ENCODE data around the gene SORCS3. TPM values are rescaled to one million over a fixed set of nuclear protein-coding genes. Genes with fewer than 3 reads are reported as not detected.

Gene SORCS3
- total and polyA plus RNA-seq, 7 donors, result 0.15 to 1.1 (median 0.33) TPM; not detected in 2

GRCh38 chr10:104791471-104791870, 150.4 kb downstream of the SORCS3 start:
- Histone ChIP-seq H3K9me3 (no peaks in the 10 kb centered on the region), H3K4me1 (no peaks in the 10 kb centered on the region), H3K4me3 (no peak overlapping the region), H3K36me3 (no peaks in the 10 kb centered on the region), H3K27ac (no peak overlapping the region), H3K27me3 (no peaks in the 10 kb centered on the region)
- intact Hi-C loops (cut with DNase I), result no loop called here
- TF ChIP-seq POLR2AphosphoS5 (IDR thresholded peaks at IDR 0.05) (no peak), POLR2A (IDR thresholded peaks at IDR 0.05) (no peak), CTCF (IDR thresholded peaks at IDR 0.05) (no peak), EP300 (IDR thresholded peaks at IDR 0.05) (no peak)
- DNase-seq, result no peak
- 67 to 79% methylated on average over 2 of the region's 2 CpGs for WGBS, 2 donors

DNA sequence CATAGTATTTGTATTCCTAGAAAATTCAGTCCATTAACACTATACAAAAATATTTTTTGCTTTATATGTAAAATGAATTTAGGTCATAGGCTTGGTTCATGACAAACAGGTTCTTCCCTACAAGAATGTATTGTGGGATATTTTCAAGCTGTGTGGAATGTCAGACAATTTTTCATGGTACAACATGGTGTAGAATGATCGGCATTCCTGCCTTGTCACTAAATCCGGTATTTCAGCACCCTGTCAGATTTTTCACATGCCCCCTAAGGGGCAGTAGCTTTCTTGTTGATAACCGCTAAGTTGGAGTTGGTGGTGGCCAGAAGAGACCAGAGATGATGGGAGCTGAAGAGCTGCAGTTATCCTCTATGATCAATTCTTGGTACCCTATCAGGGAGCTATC, 154.3 kb downstream of the SORCS3 start:
- Histone ChIP-seq H3K4me1 (no peaks in the 10 kb centered on the region), H3K36me3 (no peaks in the 10 kb centered on the region), H3K27me3 (no peaks in the 10 kb centered on the region), H3K4me3 (no peak overlapping the region), H3K9me3 (no peaks in the 10 kb centered on the region), H3K27ac (no peak overlapping the region)
- intact Hi-C loops (cut with DNase I), result no loop called here
- WGBS, 2 donors, result 92 to 95% methylated on average over 3 of the region's 3 CpGs
- no peak for DNase-seq
- TF ChIP-seq POLR2A (IDR thresholded peaks at IDR 0.05), result no peak
- no peak for TF ChIP-seq CTCF (IDR thresholded peaks at IDR 0.05)
- no peak for TF ChIP-seq POLR2AphosphoS5 (IDR thresholded peaks at IDR 0.05)
- no peak for TF ChIP-seq EP300 (IDR thresholded peaks at IDR 0.05)

- TF ChIP-seq POLR2A (IDR thresholded peaks at IDR 0.05), result no peak
- no peak for TF ChIP-seq EP300 (IDR thresholded peaks at IDR 0.05)
- TF ChIP-seq POLR2AphosphoS5 (IDR thresholded peaks at IDR 0.05), result no peak
- TF ChIP-seq CTCF (IDR thresholded peaks at IDR 0.05), result no peak
- H3K4me1 ChIP-seq, result no peaks in the 10 kb centered on the region
- no peaks in the 10 kb centered on the region for H3K36me3 ChIP-seq
- H3K27me3 ChIP-seq, result no peaks in the 10 kb centered on the region
- intact Hi-C loops (cut with DNase I), result no loop called here
- H3K4me3 ChIP-seq, result no peak overlapping the region
- 61 to 72% methylated on average over 2 of the region's 2 CpGs for WGBS, 2 donors
- no peaks in the 10 kb centered on the region for H3K9me3 ChIP-seq
- DNase-seq, result no peak
- H3K27ac ChIP-seq, result no peak overlapping the region
Observed at GRCh38 chr10:104796823-104797222, 155.7 kb downstream of the SORCS3 start.

GRCh38 chr10:104802941-104803340, 161.9 kb downstream of the SORCS3 start:
- Histone ChIP-seq H3K4me1 (no peaks in the 10 kb centered on the region), H3K9me3 (no peaks in the 10 kb centered on the region), H3K27ac (no peak overlapping the region), H3K36me3 (no peaks in the 10 kb centered on the region), H3K4me3 (no peak overlapping the region), H3K27me3 (no peaks in the 10 kb centered on the region)
- intact Hi-C loops (cut with DNase I), result no loop called here
- TF ChIP-seq POLR2AphosphoS5 (IDR thresholded peaks at IDR 0.05) (no peak), EP300 (IDR thresholded peaks at IDR 0.05) (no peak), POLR2A (IDR thresholded peaks at IDR 0.05) (no peak), CTCF (IDR thresholded peaks at IDR 0.05) (no peak)
- WGBS, 2 donors, result 93 to 97% methylated on average over 1 of the region's 1 CpG
- no peak for DNase-seq

DNA sequence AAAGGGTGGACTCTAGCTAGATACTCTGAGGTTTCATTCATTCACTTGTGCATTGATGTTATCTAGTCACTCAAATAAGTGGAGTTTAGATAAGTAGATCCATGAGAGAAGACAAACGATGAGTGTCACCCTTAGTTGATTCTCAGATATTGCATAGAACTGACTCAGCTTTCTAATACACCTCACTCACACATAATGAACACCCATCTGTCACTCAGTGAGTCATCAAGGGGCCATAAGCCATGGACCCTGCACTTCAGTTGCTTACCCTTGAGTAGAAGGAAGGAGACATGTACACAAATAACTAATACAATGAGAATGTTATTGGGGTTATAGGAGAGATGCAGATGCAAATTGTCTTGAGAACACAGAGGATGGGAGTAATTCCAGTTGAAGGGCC, 163.8 kb downstream of the SORCS3 start:
- Histone ChIP-seq H3K4me1 (no peaks in the 10 kb centered on the region), H3K9me3 (no peaks in the 10 kb centered on the region), H3K36me3 (no peaks in the 10 kb centered on the region), H3K27ac (no peak overlapping the region), H3K27me3 (no peaks in the 10 kb centered on the region), H3K4me3 (no peak overlapping the region)
- no peak for DNase-seq
- WGBS, 2 donors, result 78% methylated on average over 1 of the region's 1 CpG
- intact Hi-C loops (cut with DNase I), result no loop called here
- TF ChIP-seq EP300 (IDR thresholded peaks at IDR 0.05) (no peak), POLR2AphosphoS5 (IDR thresholded peaks at IDR 0.05) (no peak), CTCF (IDR thresholded peaks at IDR 0.05) (no peak), POLR2A (IDR thresholded peaks at IDR 0.05) (no peak)

Data from sigmoid colon (tissue), 7 donors.